ENCODE data around the gene FYCO1. TPM values are rescaled to one million over a fixed set of nuclear protein-coding genes. Genes with fewer than 3 reads are reported as not detected.
"Not testable (repeated sequence)": the region's sequence is repeated elsewhere in the genome, so short reads cannot be mapped to it uniquely, and the experiment has no call there.

The FYCO1 gene
- polyA plus RNA-seq (2013, experiment 1 of 2; ENCODE audit: insufficient read length): 19.9 TPM
- 17.4 TPM for polyA plus RNA-seq (2013, experiment 2 of 2; ENCODE audit: insufficient read length)

- DNase-seq: peak; percentile 87
Observed at GRCh38 chr3:45995236-45996192, at the start of gene FYCO1. FYCO1 (minus strand) TSS chr3:45995824; CDS start chr3:45984910, 10,914 bp downstream.

GRCh38 chr3:46038916-46039315 lies 43.3 kb upstream of the FYCO1 start:
- DNase-seq: no peak

DNA sequence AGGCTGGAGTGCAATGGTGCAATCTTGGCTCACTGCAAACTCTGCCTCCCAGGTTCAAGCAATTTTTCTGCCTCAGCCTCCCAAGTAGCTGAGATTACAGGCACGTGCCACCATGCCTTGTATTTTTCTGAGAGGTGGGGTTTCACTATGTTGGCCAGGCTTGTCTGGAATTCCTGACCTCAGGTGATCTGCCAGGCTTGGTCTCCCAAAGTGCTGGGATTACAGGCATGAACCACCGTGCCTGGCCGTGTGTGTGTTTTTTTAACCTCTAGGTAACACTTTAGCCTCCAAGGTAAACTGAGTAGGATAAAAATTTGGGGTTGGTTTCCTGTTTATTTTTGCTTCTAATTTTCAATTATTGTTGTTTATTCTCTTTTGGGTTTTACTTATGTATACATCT lies 42.4 kb upstream of the FYCO1 start:
- not testable (repeated sequence) for DNase-seq

- no peak for DNase-seq
Observed at GRCh38 chr3:46036191-46036590, 40.6 kb upstream of the FYCO1 start.

DNA sequence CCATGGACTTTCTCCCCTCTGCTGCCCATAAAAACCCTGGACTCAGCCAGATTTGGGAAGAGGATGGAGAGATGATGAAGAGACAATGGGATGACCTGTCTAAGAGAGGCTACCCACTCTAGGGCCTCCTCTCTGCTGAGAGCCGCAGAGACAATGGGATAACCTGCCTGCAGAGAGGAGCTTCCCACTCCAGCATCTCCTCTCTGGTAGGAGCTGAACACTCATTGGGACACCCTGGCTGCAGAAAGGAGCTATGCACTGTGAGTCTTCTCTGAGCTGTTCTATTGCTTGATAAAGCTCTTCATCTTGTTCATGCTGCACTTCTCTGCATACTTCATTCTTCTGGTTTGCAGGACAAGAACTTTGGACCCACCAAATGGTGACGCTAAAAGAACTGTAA lies 36.1 kb upstream of the FYCO1 start:
- no peak for DNase-seq

GRCh38 chr3:46031269-46031668 lies 35.6 kb upstream of the FYCO1 start:
- no peak for DNase-seq

DNA sequence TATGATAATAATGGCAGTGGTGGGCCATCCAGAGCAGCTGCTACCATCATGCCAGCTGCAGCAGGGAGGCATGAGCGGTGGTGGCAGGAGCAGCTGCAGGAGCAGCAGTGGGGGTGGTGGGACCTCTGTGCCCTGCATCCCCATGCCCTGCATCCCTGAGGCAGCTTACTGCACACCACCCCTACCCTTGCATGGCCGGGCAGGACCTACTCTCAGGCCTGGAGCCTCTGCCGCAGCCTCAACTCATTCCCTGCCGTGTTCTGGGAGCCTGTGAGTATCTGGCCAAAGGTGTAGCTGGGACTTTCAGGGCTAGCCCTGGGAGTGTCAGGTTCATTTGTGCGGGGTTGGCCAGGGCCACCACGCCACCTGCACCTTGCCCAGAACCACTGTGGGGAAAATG lies 35.0 kb upstream of the FYCO1 start:
- no peak for DNase-seq

- no peak for DNase-seq
Observed at GRCh38 chr3:46029953-46030543, 34.4 kb upstream of the FYCO1 start.

- DNase-seq: no peak
Observed at GRCh38 chr3:46027736-46028397, 32.2 kb upstream of the FYCO1 start.

DNA sequence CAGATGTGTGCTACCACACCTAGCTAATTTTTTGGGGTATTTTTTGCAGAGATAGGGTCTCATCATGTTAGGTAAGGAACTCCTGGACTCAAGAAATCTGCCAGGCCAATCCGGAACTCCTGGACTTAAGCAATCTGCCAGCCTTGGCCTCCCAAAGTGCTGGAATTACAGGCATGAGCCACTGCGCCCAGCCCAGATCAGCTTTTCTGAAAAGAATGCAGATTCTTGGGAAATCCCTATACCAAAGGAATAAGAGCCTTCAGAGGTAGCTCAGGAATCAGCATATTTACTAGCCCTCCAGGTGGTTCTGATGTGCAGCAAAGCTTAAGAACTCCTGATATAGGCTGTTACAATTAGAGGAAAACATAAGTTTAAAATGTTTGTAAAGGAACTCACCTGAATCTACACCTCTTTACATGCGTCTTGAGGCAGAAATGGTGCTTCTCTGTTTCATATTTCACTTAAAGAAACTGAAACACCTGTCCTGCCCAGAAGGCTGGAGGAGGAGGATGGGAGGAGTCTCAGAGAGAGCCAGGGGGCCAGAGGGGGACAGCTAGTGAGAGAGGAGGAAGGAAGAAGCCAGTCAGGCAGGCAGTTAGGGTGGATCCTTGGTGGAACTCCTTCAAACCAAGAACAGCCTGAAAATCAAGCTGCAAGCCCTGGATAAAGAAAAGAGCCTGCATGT lies 31.5 kb upstream of the FYCO1 start, which contains the start of gene XCR1:
Gene XCR1, minus strand, starts transcription at position 463 of the 685 bp plus-strand sequence. CDS start 5,536 bp downstream, outside the sequence.
- DNase-seq: no peak

DNA sequence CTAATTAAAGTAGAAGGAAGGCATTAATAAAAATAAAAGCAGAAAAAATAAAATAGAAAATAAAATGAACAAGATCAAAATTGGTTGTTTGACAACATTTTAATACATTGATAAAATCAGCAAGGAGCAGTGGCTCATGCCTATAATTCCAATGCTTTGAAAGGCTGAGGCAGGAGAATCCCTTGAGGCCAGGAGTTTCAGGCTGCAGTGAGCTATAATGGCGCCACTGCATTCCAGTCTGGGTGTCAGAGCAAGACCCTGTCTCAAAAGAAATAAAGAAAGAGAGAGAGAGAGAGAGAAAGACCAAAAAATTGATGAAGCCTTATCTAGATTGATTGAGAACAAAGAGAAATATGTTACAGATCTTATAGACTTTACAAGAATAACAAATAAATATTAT lies 29.5 kb upstream of the FYCO1 start:
- no peak for DNase-seq

DNA sequence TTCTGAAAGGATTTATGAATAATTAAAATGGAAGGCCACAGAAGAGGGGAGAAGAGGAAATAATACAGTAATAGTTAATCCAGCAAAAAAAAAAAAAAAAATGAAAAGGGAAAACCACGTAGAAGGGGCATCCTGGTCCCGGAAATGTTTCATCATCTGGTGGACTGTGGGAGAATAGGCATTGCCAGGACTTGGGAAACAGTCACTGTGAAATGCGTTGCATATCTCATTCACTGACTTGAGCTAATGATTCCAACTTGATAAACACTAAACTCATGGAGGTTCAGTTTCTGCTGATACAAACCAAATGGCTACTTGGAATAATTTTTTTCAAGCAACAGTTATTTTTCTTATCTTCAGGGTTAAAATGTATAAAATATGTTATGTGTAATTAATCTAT lies 28.5 kb upstream of the FYCO1 start:
- DNase-seq: no peak

GRCh38 chr3:46022909-46023785 lies 27.5 kb upstream of the FYCO1 start:
- no peak for DNase-seq

- no peak for DNase-seq
Observed at GRCh38 chr3:46021516-46021915, 25.9 kb upstream of the FYCO1 start.

DNA sequence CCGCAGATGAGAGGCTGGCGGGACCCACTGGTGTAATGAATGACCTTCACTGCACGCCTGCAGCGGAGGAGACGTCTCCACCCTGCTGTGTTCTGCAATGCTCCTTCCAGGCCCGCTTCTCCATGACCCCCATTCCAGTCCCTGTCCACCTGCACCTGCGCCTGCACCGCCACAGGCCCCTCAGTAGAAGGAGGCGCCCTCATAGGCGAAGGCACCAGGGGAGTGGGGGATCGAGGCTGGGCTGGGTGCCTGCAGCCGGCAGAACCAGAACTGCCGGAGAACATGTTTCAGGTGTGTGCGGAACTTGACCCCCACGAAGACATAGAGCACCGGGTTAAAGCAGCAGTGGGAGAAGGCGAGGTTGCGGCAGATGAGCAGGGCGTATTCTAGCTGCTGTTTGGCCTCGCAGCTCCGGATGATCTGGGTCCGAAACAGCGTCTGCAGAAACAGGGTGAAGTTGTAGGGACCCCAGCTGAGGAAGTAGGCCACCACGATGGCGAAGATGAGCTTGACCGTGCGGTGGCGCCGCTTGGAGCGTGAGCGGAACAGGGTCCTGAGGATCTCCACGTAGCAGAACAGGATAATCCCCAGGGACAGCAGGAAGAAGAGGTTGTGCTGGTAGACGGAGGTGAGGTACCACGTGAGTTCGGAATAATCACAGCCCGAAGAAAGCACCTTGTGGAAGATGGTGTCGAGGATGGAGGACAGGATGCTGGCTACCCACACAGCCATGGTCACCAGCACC lies 25.3 kb upstream of the FYCO1 start:
- no peak for DNase-seq

GRCh38 chr3:46019707-46020106 lies 24.1 kb upstream of the FYCO1 start:
- DNase-seq: no peak

GRCh38 chr3:46017720-46018119 lies 22.1 kb upstream of the FYCO1 start:
- no peak for DNase-seq

GRCh38 chr3:46013316-46014094 lies 17.9 kb upstream of the FYCO1 start:
- DNase-seq: no peak

DNA sequence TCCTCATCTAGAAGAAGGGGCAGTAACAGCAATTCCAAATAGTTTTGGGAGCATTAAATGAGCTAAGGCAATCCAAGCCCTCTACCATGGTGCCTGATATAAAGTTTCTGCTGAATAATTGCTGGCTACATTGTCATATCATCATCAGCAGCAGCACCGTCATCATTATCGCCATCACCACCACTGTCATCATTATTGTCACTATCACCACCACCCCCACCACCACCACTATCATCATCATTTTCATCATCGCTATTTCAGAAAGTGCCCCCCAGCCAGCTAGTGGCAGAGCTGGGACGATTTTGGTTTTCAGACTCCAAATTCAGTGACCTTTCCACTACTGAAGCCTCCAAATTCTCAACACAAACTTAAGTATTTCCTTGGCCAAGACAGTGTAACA lies 16.6 kb upstream of the FYCO1 start:
- DNase-seq: no peak

Measured in fibroblast of skin of abdomen (primary cell).